Spinal cord (tissue), 10 donors: ENCODE results near the gene HOXD4. TPM values are rescaled to one million over a fixed set of nuclear protein-coding genes. Genes with fewer than 3 reads are reported as not detected.
A peak's percentile ranks its signal among the peaks of the same experiment; 100 is the strongest.

Experiments
- DNase-seq, 6 donors: peaks; one replicate each; pipeline versions ENCODE4 v3.0.0 to v3.0.0-alpha.2; 2013 to 2015; ENCODE audit warnings: low spot score in 6 of 6, low read depth in 4 of 6
- H3K27ac ChIP-seq: one replicate; pipeline ENCODE4 v1.5.1; 2013; ENCODE audit warnings: low read depth, low read length, control low read depth
- H3K27me3 ChIP-seq: one replicate; pipeline ENCODE4 v1.6.1; 2013; ENCODE audit warnings: low read length; ENCODE audit not compliant: control insufficient read depth, insufficient read depth
- H3K36me3 ChIP-seq: one replicate; pipeline ENCODE4 v1.6.1; 2013; ENCODE audit warnings: low read length; ENCODE audit not compliant: control insufficient read depth, insufficient read depth
- H3K4me1 ChIP-seq: one replicate; pipeline ENCODE4 v1.6.1; 2013; ENCODE audit warnings: low read length; ENCODE audit not compliant: control insufficient read depth, insufficient read depth
- H3K4me3 ChIP-seq: one replicate; pipeline ENCODE4 v1.5.1; 2013; ENCODE audit warnings: low read depth, low read length, control low read depth
- H3K9me3 ChIP-seq: one replicate; pipeline ENCODE4 v1.6.1; 2013; ENCODE audit warnings: low read length; ENCODE audit not compliant: control insufficient read depth, insufficient read depth
- WGBS: methylation state at CpG from one replicate; pipeline ENCODE4 v1.1.5; 2013; ENCODE audit warnings: missing lambda C conversion rate; ENCODE audit not compliant: insufficient coverage; 5-methylcytosine and 5-hydroxymethylcytosine counted together
- polyA plus RNA-seq, 2 donors: library from polyadenylated mRNA; unstranded; fragments of 120-200 nt; gene quantifications; one replicate each; pipeline ENCODE4 v1.2.1, GENCODE V29; 2013; ENCODE audit not compliant: insufficient read length in 2 of 2
- total RNA-seq, 2 donors: library from RNA; depleted of rRNA in 1 of 2; stranded (reverse); fragments of 120-200 nt in 1 of 2; fragments of >200 nt in 1 of 2; gene quantifications; one replicate each; pipeline versions ENCODE4 v1.2.3 to v1.2.4, GENCODE V29; 2013 to 2014
- donor health status: healthy.

The HOXD4 gene
- total and polyA plus RNA-seq, 4 donors, result 3.9 to 19.8 (median 12.4) TPM

- H3K27me3 ChIP-seq, result peaks cover 32% of the 10 kb centered on the region
- DNase-seq, result no peak
- H3K36me3 ChIP-seq, result peaks cover 34% of the 10 kb centered on the region
- H3K27ac ChIP-seq, result no peak overlapping the region
- H3K4me1 ChIP-seq, result peaks cover 46% of the 10 kb centered on the region
- no peak overlapping the region for H3K4me3 ChIP-seq
- H3K9me3 ChIP-seq, result no peaks in the 10 kb centered on the region
- no CpG with 5 or more reads among the region's 2 CpGs for WGBS
Measured at GRCh38 chr2:176169711-176170110, 18.4 kb downstream of the HOXD4 start.

- peaks cover 47% of the 10 kb centered on the region for H3K4me1 ChIP-seq
- peak overlapping the region; percentile 69 for H3K27ac ChIP-seq
- H3K9me3 ChIP-seq, result no peaks in the 10 kb centered on the region
- H3K27me3 ChIP-seq, result peaks cover 25% of the 10 kb centered on the region
- H3K4me3 ChIP-seq, result no peak overlapping the region
- no CpG with 5 or more reads among the region's 1 CpG for WGBS
- peaks cover 31% of the 10 kb centered on the region for H3K36me3 ChIP-seq
- DNase-seq, result peak in 2 of 6 donors; percentile 36 to 75
Measured at GRCh38 chr2:176170602-176171305, 19.4 kb downstream of the HOXD4 start.

DNA sequence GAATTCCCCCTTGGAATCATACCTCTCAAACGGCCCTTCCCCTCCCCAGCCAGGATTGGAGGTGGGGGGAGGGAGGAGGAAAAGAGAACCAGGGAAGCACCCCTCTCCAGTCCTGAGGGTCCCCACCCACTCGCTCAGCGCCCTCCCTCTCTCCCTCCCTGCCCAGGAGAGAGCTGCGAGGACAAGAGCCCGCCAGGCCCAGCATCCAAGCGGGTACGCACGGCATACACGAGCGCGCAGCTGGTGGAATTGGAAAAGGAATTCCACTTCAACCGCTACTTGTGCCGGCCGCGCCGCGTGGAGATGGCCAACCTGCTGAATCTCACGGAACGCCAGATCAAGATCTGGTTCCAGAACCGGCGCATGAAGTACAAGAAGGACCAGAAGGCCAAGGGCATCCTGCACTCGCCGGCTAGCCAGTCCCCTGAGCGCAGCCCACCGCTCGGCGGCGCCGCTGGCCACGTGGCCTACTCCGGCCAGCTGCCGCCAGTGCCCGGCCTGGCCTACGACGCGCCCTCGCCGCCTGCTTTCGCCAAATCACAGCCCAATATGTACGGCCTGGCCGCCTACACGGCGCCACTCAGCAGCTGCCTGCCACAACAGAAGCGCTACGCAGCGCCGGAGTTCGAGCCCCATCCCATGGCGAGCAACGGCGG, 20.1 kb downstream of the HOXD4 start:
- peak in 2 of 6 donors; percentile 41 to 78 for DNase-seq

GRCh38 chr2:176172007-176172894, 20.9 kb downstream of the HOXD4 start:
- H3K36me3 ChIP-seq, result peaks cover 31% of the 10 kb centered on the region
- H3K4me3 ChIP-seq, result peak overlapping the region; percentile 33
- peaks cover 25% of the 10 kb centered on the region for H3K27me3 ChIP-seq
- H3K27ac ChIP-seq, result peak overlapping the region; percentile 69
- no peaks in the 10 kb centered on the region for H3K9me3 ChIP-seq
- peak in 2 of 6 donors; percentile 37 to 62 for DNase-seq
- peaks cover 47% of the 10 kb centered on the region for H3K4me1 ChIP-seq
- WGBS, result 33% methylated on average over 41 of the region's 60 CpGs

More for the DNA sequence above, 20.1 kb downstream of the HOXD4 start:
- Histone ChIP-seq H3K36me3 (peaks cover 31% of the 10 kb centered on the region), H3K9me3 (no peaks in the 10 kb centered on the region), H3K4me1 (peaks cover 47% of the 10 kb centered on the region), H3K27me3 (peaks cover 25% of the 10 kb centered on the region), H3K27ac (peak overlapping the region; percentile 69), H3K4me3 (peak overlapping the region; percentile 33)
- 28% methylated on average over 48 of the region's 51 CpGs for WGBS

DNA sequence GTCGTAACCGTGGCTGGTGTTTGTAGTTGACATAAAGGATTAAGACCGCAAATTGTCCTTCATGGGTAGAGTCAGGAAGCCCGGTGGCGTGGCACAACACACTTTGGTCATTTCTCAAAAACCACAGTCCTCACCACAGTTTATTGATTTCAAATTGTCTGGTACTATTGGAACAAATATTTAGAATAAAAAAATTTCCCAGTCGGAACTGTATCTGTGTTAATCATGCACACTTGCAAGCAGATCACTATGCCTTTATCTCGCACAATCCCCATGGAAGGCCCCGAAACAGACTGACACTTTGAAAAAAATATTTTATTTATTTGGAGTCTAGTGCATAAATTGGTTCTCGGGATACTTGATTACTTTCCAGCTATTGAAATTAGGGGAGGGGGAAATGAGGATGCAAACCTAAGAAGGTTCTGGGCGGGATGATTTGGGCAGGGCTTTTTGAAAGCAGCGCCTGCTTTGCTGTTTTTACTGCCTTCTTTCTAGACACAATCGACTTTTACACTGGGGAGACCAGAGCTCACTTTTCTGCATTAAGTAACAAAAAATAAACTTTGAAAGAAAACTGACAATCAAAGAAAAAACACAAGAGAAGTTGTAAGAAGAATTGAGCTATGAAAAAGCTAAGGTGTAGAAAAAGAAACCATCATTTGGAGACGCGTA, 21.7 kb downstream of the HOXD4 start:
- peak in 2 of 6 donors; percentile 52 to 69 for DNase-seq
- Histone ChIP-seq H3K36me3 (peaks cover 31% of the 10 kb centered on the region), H3K4me1 (peaks cover 53% of the 10 kb centered on the region), H3K27ac (peak overlapping the region; percentile 69), H3K9me3 (no peaks in the 10 kb centered on the region), H3K27me3 (peaks cover 27% of the 10 kb centered on the region), H3K4me3 (peak overlapping the region; percentile 33)
- WGBS, result no CpG with 5 or more reads among the region's 14 CpGs

DNA sequence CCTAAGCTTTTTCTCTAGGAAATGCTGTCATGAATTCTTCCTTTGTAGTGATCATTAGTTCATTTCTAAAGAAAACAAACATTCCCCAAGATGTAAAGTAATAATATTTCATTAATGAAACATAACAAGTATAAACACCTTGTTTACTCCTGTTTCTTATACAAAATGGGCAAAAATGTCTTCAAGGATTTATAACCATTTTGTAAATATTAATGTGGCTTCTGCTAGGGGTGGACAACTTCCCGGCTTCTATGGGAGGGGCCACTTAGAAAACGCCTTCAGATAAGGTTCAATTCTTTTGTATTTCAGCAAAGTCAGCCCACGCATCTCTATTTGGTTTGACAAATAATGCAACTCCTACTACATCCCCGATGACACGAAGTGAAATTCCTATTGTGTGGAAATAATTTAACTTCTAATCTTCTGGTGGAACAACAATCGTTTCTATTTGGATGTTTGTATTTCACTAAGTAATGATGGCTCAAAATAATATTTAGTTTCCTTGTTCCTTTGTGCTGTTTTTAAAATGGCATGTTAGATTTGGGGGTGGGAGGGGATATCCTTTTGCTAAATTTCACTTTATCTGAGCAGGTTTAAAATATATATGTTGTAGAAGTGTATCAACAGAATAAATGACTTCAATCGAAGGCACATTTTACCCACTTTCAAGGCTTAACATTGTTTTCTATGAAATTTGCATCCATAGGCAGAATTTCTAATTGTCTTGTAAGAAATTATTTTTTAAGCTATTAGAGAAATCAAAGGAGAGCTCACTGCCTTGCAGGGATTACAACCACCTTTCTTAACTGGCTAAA, 22.4 kb downstream of the HOXD4 start:
- DNase-seq, result peak in 2 of 6 donors; percentile 32 to 54
- 20% methylated on average over 1 of the region's 7 CpGs for WGBS
- H3K27me3 ChIP-seq, result peaks cover 27% of the 10 kb centered on the region
- H3K9me3 ChIP-seq, result no peaks in the 10 kb centered on the region
- H3K36me3 ChIP-seq, result peaks cover 31% of the 10 kb centered on the region
- H3K4me1 ChIP-seq, result peaks cover 58% of the 10 kb centered on the region
- peak overlapping the region; percentile 19 for H3K4me3 ChIP-seq
- peak overlapping the region; percentile 85 for H3K27ac ChIP-seq

DNA sequence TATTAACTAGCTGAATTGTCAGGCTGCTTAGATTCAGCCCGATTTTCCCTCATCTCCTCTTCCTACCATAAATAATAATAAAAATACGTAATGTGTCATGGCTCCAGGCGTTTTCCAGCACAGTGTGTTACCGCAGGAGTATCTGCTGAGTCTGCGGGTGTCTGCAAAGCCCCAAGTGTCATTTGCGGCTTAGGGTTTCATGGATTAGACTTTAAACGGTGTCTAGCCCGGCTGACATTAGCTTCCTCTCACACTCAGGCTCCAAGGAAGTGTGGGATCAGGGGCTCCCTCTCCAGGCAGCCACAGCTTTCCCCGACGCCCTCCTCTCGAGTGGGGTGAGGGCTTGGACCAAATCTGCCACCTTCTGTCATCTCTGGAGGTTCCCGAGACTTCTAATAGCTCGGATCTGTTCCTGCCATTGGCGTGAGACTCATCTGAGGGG, 23.1 kb downstream of the HOXD4 start:
- 10% methylated on average over 12 of the region's 14 CpGs for WGBS
- Histone ChIP-seq H3K9me3 (no peaks in the 10 kb centered on the region), H3K4me1 (peaks cover 52% of the 10 kb centered on the region), H3K36me3 (peaks cover 25% of the 10 kb centered on the region), H3K27me3 (peaks cover 29% of the 10 kb centered on the region), H3K27ac (peak overlapping the region; percentile 85), H3K4me3 (peak overlapping the region; percentile 19)
- DNase-seq, result peak in 2 of 6 donors; percentile 56 to 87

- no peaks in the 10 kb centered on the region for H3K9me3 ChIP-seq
- peaks cover 22% of the 10 kb centered on the region for H3K36me3 ChIP-seq
- peak overlapping the region; percentile 30 for H3K4me3 ChIP-seq
- peak overlapping the region; percentile 85 for H3K27ac ChIP-seq
- peak in 2 of 6 donors; percentile 82 to 91 for DNase-seq
- 7% methylated on average over 42 of the region's 47 CpGs for WGBS
- peaks cover 29% of the 10 kb centered on the region for H3K27me3 ChIP-seq
- H3K4me1 ChIP-seq, result peaks cover 52% of the 10 kb centered on the region
Measured at GRCh38 chr2:176174824-176175708, 23.7 kb downstream of the HOXD4 start.
